Trophoblast cell (in vitro differentiated cells and primary cell): ENCODE measurements around the gene TMEM38A.
"Not testable (repeated sequence)": the region's sequence is repeated elsewhere in the genome, so short reads cannot be mapped to it uniquely, and the experiment has no call there.

ENCODE experiments used
- DNase-seq, 2 donors: peaks; one replicate each; pipeline ENCODE4 v3.0.0-alpha.2; 2016
- H2AFZ ChIP-seq: 2 replicates; pipeline ENCODE4 v1.6.1; 2013; ENCODE audit warnings: low read length, moderate library complexity, mild to moderate bottlenecking; ENCODE audit not compliant: insufficient read depth, poor library complexity
- H2AK5ac ChIP-seq: 2 replicates; pipeline ENCODE4 v1.6.1; 2013; ENCODE audit warnings: mild to moderate bottlenecking, low read length
- H2BK120ac ChIP-seq: 2 replicates; pipeline ENCODE4 v1.6.1; 2013; ENCODE audit warnings: low read length, mild to moderate bottlenecking, moderate library complexity; ENCODE audit not compliant: insufficient read depth, poor library complexity
- H2BK12ac ChIP-seq: 2 replicates; pipeline ENCODE4 v1.6.1; 2013; ENCODE audit warnings: mild to moderate bottlenecking, low read length, moderate library complexity
- H2BK5ac ChIP-seq: 2 replicates; pipeline ENCODE4 v1.6.1; 2013; ENCODE audit warnings: low read length, low read depth, moderate library complexity, mild to moderate bottlenecking; ENCODE audit not compliant: poor library complexity
- H3K14ac ChIP-seq: 2 replicates; pipeline ENCODE4 v1.6.1; 2013; ENCODE audit warnings: mild to moderate bottlenecking, low read length
- H3K18ac ChIP-seq: 2 replicates; pipeline ENCODE4 v1.6.1; 2013; ENCODE audit warnings: mild to moderate bottlenecking, low read length
- H3K23ac ChIP-seq: 2 replicates; pipeline ENCODE4 v1.6.1; 2013; ENCODE audit warnings: low read length
- H3K27ac ChIP-seq: 2 replicates; pipeline ENCODE4 v1.5.1; 2013; ENCODE audit warnings: low read depth, mild to moderate bottlenecking, inconsistent platforms, low read length, moderate library complexity
- H3K27me3 ChIP-seq: 2 replicates; pipeline ENCODE4 v1.6.1; 2013; ENCODE audit warnings: inconsistent platforms, mild to moderate bottlenecking, low read length, moderate library complexity; ENCODE audit not compliant: insufficient read depth
- H3K36me3 ChIP-seq, 2 experiments: 1 replicate in 1 of 2; 2 replicates in 1 of 2; pipeline ENCODE4 v1.6.1; 2013; ENCODE audit warnings: low read length in 2 of 2, mild to moderate bottlenecking in 2 of 2, moderate library complexity in 1 of 2; ENCODE audit not compliant: insufficient read depth in 2 of 2, control insufficient read depth in 1 of 2
- H3K4ac ChIP-seq: 2 replicates; pipeline ENCODE4 v1.6.1; 2013; ENCODE audit warnings: low read depth, mild to moderate bottlenecking, low read length, moderate library complexity
- H3K4me1 ChIP-seq, 2 experiments: 1 replicate in 1 of 2; 2 replicates in 1 of 2; pipeline ENCODE4 v1.6.1; 2013; ENCODE audit warnings: low read length in 2 of 2, mild to moderate bottlenecking in 2 of 2, moderate library complexity in 1 of 2; ENCODE audit not compliant: insufficient read depth in 2 of 2, control insufficient read depth in 1 of 2
- H3K4me2 ChIP-seq: 2 replicates; pipeline ENCODE4 v1.6.1; 2013; ENCODE audit warnings: inconsistent platforms, mild to moderate bottlenecking, low read length, moderate library complexity
- H3K4me3 ChIP-seq: 2 replicates; pipeline ENCODE4 v1.5.1; 2013; ENCODE audit warnings: mild to moderate bottlenecking, low read depth, low read length, inconsistent platforms
- H3K79me1 ChIP-seq: one replicate; pipeline ENCODE4 v1.6.1; 2013; ENCODE audit warnings: low read length
- H3K79me2 ChIP-seq: 2 replicates; pipeline ENCODE4 v1.6.1; 2013; ENCODE audit warnings: low read length, mild to moderate bottlenecking; ENCODE audit not compliant: control insufficient read depth, insufficient read depth, poor library complexity
- H3K9ac ChIP-seq: 2 replicates; pipeline ENCODE4 v1.6.1; 2013; ENCODE audit warnings: mild to moderate bottlenecking, low read length
- H3K9me3 ChIP-seq: 2 replicates; pipeline ENCODE4 v1.6.1; 2013; ENCODE audit warnings: low read depth, mild to moderate bottlenecking, control low read depth, inconsistent platforms, low read length; ENCODE audit not compliant: insufficient read depth
- H4K12ac ChIP-seq: 2 replicates; pipeline ENCODE4 v1.6.1; 2013; ENCODE audit warnings: low read depth, mild to moderate bottlenecking, low read length, moderate library complexity
- H4K8ac ChIP-seq: 2 replicates; pipeline ENCODE4 v1.6.1; 2013; ENCODE audit warnings: low read depth, mild to moderate bottlenecking, low read length, moderate library complexity
- H4K91ac ChIP-seq: one replicate; pipeline ENCODE4 v1.6.1; 2013; ENCODE audit warnings: low read depth, mild to moderate bottlenecking, low read length, moderate library complexity
- WGBS: extraction: QIAGEN DNeasy Blood & Tissue Kit; methylation state at CpG from one replicate; pipeline ENCODE4 v1.1.7; 2013; ENCODE audit warnings: missing lambda C conversion rate; ENCODE audit not compliant: insufficient read length, insufficient coverage; ENCODE audit errors: extremely low coverage; 5-methylcytosine and 5-hydroxymethylcytosine counted together

TMEM38A gene

DNA sequence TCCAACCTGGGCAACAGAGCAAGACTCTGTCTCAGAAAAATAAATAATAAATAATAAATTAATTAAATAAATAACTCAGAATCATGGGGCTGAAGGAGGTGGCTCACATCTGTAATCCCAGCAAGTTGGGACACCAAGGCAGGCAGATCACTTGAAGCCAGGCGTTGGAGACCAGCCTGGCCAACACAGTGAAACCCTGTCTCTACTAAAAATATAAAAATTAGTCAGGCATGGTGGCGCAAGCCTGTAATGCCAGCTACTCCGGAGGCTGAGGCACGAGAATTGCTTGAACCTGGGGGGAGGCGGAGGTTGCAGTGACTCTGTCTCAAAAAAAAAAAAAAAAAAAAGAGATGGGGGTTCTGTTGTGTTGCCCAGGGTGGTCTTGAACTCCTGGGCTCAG is 7.2 kb downstream of the TMEM38A start:
- no peak overlapping the region for H3K14ac ChIP-seq
- H2BK12ac ChIP-seq: no peak overlapping the region
- no peak overlapping the region for H3K4me3 ChIP-seq
- H2BK5ac ChIP-seq: no peak overlapping the region
- H2BK120ac ChIP-seq: no peak overlapping the region
- peaks cover 0 to 3% of the 10 kb centered on the region in 2 experiments for H3K36me3 ChIP-seq
- H2AK5ac ChIP-seq: no peak overlapping the region
- no peak overlapping the region for H4K8ac ChIP-seq
- H4K12ac ChIP-seq: no peak overlapping the region
- H3K27ac ChIP-seq: no peak overlapping the region
- no peak overlapping the region for H3K4me2 ChIP-seq
- no peaks in the 10 kb centered on the region for H3K27me3 ChIP-seq
- H3K23ac ChIP-seq: no peak overlapping the region
- H4K91ac ChIP-seq: no peak overlapping the region
- H3K18ac ChIP-seq: no peak overlapping the region
- no peak overlapping the region for H3K4ac ChIP-seq
- H3K79me2 ChIP-seq: no peaks in the 10 kb centered on the region
- no CpG with 5 or more reads among the region's 5 CpGs for WGBS
- no peak overlapping the region for H3K9ac ChIP-seq
- H3K4me1 ChIP-seq: no peaks in the 10 kb centered on the region
- no peaks in the 10 kb centered on the region for H3K79me1 ChIP-seq
- H2AFZ ChIP-seq: no peak overlapping the region
- H3K9me3 ChIP-seq: no peaks in the 10 kb centered on the region
- no peak for DNase-seq

DNA sequence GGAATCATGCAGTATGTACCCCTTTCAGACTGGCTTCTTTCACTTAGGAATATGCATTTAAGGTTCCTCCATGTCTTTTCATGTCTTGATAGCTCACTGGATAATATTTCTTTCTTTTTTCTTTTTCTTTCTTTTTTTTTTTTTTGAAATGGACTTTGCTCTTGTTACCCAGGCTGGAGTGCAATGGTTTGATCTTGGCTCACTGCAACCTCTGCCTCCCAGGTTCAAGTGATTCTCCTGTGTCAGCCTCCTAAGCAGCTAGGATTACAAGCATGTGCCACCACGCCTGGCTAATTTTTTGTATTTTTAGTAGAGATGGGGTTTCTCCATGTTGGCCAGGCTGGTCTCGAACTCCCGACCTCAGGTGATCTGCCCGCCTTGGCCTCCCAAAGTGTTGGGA is 7.8 kb downstream of the TMEM38A start:
- not testable (repeated sequence) for DNase-seq, H3K18ac ChIP-seq, H3K79me2 ChIP-seq, H3K9me3 ChIP-seq, H3K4me1 ChIP-seq, H3K9ac ChIP-seq, H2BK12ac ChIP-seq, H3K36me3 ChIP-seq, H3K79me1 ChIP-seq, H2BK5ac ChIP-seq, H2AK5ac ChIP-seq, H4K91ac ChIP-seq, H3K4ac ChIP-seq, H2BK120ac ChIP-seq, H4K12ac ChIP-seq, H3K27me3 ChIP-seq, H3K27ac ChIP-seq, H4K8ac ChIP-seq, H3K14ac ChIP-seq, H3K4me3 ChIP-seq, H3K4me2 ChIP-seq, H3K23ac ChIP-seq, H2AFZ ChIP-seq
- WGBS: no CpG with 5 or more reads among the region's 4 CpGs

DNA sequence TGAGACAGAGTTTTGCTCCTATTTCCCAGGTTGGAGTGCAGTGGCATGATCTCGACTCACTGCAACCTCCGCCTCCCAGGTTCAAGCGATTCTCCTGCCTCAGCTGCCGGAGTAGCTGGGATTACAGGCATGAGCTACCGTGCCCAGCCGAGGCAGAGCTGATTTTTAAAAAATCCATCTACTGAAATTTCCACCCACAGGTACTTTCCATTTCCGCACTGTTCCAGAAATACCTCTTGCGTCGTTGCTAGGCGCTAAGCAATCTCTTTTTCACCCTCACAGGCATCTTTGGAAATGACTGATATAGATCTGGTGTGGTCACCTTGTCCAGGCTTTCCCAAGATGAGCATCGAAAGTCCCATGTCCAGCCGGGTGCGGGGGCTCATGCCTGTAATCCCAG is 9.4 kb downstream of the TMEM38A start:
- H3K27ac ChIP-seq: no peak overlapping the region
- H3K4me2 ChIP-seq: no peak overlapping the region
- H3K18ac ChIP-seq: no peak overlapping the region
- DNase-seq: peak; percentile 40 to 79
- H3K14ac ChIP-seq: no peak overlapping the region
- no peak overlapping the region for H3K4ac ChIP-seq
- no peak overlapping the region for H2BK5ac ChIP-seq
- no peaks in the 10 kb centered on the region for H3K79me1 ChIP-seq
- no peak overlapping the region for H2AK5ac ChIP-seq
- no peak overlapping the region for H2BK120ac ChIP-seq
- peaks cover 0 to 3% of the 10 kb centered on the region in 2 experiments for H3K36me3 ChIP-seq
- H3K79me2 ChIP-seq: no peaks in the 10 kb centered on the region
- H3K9me3 ChIP-seq: no peaks in the 10 kb centered on the region
- H3K4me1 ChIP-seq: no peaks in the 10 kb centered on the region
- no peak overlapping the region for H3K9ac ChIP-seq
- H2AFZ ChIP-seq: no peak overlapping the region
- H3K27me3 ChIP-seq: no peaks in the 10 kb centered on the region
- no peak overlapping the region for H4K91ac ChIP-seq
- no peak overlapping the region for H3K23ac ChIP-seq
- WGBS: no CpG with 5 or more reads among the region's 13 CpGs
- H3K4me3 ChIP-seq: no peak overlapping the region
- H2BK12ac ChIP-seq: no peak overlapping the region
- H4K8ac ChIP-seq: no peak overlapping the region
- no peak overlapping the region for H4K12ac ChIP-seq

DNA sequence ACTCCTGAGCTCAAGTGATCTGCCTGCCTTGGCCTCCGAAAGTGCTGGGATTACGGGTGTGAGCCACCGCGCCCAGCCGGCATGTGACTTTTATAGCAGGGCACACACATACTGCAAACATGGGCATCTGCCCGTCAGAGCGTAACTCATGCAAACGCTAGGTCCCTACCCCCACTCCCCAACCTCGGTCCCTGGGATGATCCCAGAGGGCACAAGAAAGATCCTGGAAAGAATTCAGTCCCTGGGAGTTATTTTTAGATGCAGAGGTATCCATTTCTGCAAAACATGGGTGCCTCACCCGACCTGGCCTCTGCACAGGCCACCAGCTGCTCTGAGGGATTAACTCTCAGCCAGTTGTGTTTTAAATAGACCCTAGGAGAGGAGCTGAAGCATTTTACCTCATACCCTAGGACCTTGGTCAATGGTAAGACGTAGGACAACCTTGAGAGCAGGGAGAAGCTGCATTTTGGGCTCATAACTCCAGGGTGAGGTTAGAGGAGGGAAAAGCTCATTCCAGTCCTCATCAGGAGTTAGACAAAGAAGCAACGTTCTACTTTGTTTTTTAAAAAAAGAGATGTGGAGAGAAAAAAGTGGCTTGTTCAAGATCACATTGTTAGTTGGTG is 10.8 kb downstream of the TMEM38A start:
- Histone ChIP-seq H3K18ac (no peak overlapping the region), H2BK12ac (no peak overlapping the region), H3K23ac (no peak overlapping the region), H3K14ac (no peak overlapping the region), H3K4me2 (no peak overlapping the region), H4K91ac (no peak overlapping the region), H2AK5ac (no peak overlapping the region), H3K79me1 (no peaks in the 10 kb centered on the region), H3K4me1 (no peaks in the 10 kb centered on the region), H4K8ac (no peak overlapping the region), H2AFZ (no peak overlapping the region), H3K9ac (no peak overlapping the region), H3K9me3 (no peaks in the 10 kb centered on the region), H3K27ac (no peak overlapping the region), H3K36me3 (peaks cover 0 to 3% of the 10 kb centered on the region in 2 experiments), H4K12ac (no peak overlapping the region), H3K4me3 (no peak overlapping the region), H2BK120ac (no peak overlapping the region), H3K27me3 (no peaks in the 10 kb centered on the region), H2BK5ac (no peak overlapping the region), H3K79me2 (no peaks in the 10 kb centered on the region), H3K4ac (no peak overlapping the region)
- no CpG with 5 or more reads among the region's 12 CpGs for WGBS
- DNase-seq: no peak
